ENCODE results near the gene NDNF.

- TF ChIP-seq EZH2phosphoT487 (IDR thresholded peaks at IDR 0.05; ENCODE audit: borderline replicate concordance), result no peak
- no peak for TF ChIP-seq CTCF (conservative IDR thresholded peaks at IDR 0.05; ENCODE audit: low read length)
Measured at GRCh38 chr4:121077496-121077895, 5.2 kb upstream of the NDNF start.

Data from Loucy (cell line).